Measurements from ENCODE around the gene CADM1.

CADM1 gene

GRCh38 chr11:115122274-115122673 lies 381.9 kb downstream of the CADM1 start:
- H3K27me3 ChIP-seq (ENCODE audit: control insufficient read depth, insufficient read depth, low read length) = no peaks in the 10 kb centered on the region
- no peak overlapping the region for H3K9ac ChIP-seq (ENCODE audit: low read depth, low read length)
- no peak overlapping the region for H3K27ac ChIP-seq (ENCODE audit: low read depth, low read length)
- no peaks in the 10 kb centered on the region for H3K36me3 ChIP-seq (ENCODE audit: control insufficient read depth, insufficient read depth, low read length)
- H3K4me1 ChIP-seq (ENCODE audit: control insufficient read depth, insufficient read depth, low read length) = peaks cover 22% of the 10 kb centered on the region
- no peaks in the 10 kb centered on the region for H3K9me3 ChIP-seq (ENCODE audit: control insufficient read depth, insufficient read depth, low read length)
- no peak overlapping the region for H3K4me3 ChIP-seq (ENCODE audit: low read depth, low read length)
